ENCODE measurements around the gene NSUN5.

DNA sequence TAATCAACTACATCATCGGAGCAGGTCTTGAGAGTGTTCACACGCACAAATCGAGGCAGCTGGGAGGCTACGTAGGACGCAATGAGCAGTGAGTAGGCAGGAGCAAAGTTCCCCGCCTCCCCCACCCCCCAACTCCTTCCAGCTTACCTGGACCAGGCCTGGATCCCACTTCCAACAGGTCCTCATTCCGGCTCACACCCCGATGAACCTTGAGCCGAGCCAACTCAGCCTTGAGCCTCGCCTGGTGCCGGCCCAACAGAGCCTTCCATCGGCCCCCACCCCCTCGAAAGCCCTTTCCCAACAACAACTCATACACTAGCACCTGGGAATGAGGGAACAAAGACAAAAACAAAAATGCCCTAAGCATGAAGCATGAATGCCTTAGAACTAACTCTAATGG lies 1.2 kb downstream of the NSUN5 start:
- TF ChIP-seq, protein P1, sequence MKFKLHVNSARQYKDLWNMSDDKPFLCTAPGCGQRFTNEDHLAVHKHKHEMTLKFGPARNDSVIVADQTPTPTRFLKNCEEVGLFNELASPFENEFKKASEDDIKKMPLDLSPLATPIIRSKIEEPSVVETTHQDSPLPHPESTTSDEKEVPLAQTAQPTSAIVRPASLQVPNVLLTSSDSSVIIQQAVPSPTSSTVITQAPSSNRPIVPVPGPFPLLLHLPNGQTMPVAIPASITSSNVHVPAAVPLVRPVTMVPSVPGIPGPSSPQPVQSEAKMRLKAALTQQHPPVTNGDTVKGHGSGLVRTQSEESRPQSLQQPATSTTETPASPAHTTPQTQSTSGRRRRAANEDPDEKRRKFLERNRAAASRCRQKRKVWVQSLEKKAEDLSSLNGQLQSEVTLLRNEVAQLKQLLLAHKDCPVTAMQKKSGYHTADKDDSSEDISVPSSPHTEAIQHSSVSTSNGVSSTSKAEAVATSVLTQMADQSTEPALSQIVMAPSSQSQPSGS (tag by site-specific recombination; IDR thresholded peaks at IDR 0.05; ENCODE audit: low read depth), result no peak
- TF ChIP-seq, protein P2, sequence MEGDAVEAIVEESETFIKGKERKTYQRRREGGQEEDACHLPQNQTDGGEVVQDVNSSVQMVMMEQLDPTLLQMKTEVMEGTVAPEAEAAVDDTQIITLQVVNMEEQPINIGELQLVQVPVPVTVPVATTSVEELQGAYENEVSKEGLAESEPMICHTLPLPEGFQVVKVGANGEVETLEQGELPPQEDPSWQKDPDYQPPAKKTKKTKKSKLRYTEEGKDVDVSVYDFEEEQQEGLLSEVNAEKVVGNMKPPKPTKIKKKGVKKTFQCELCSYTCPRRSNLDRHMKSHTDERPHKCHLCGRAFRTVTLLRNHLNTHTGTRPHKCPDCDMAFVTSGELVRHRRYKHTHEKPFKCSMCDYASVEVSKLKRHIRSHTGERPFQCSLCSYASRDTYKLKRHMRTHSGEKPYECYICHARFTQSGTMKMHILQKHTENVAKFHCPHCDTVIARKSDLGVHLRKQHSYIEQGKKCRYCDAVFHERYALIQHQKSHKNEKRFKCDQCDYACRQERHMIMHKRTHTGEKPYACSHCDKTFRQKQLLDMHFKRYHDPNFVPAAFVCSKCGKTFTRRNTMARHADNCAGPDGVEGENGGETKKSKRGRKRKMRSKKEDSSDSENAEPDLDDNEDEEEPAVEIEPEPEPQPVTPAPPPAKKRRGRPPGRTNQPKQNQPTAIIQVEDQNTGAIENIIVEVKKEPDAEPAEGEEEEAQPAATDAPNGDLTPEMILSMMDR (tag by site-specific recombination; IDR thresholded peaks at IDR 0.05), result no peak
- TF ChIP-seq, protein P3, sequence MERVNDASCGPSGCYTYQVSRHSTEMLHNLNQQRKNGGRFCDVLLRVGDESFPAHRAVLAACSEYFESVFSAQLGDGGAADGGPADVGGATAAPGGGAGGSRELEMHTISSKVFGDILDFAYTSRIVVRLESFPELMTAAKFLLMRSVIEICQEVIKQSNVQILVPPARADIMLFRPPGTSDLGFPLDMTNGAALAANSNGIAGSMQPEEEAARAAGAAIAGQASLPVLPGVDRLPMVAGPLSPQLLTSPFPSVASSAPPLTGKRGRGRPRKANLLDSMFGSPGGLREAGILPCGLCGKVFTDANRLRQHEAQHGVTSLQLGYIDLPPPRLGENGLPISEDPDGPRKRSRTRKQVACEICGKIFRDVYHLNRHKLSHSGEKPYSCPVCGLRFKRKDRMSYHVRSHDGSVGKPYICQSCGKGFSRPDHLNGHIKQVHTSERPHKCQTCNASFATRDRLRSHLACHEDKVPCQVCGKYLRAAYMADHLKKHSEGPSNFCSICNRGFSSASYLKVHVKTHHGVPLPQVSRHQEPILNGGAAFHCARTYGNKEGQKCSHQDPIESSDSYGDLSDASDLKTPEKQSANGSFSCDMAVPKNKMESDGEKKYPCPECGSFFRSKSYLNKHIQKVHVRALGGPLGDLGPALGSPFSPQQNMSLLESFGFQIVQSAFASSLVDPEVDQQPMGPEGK (tag by site-specific recombination; IDR thresholded peaks at IDR 0.05), result no peak
- TF ChIP-seq ZFP3 (tag by site-specific recombination; IDR thresholded peaks at IDR 0.05; ENCODE audit: low read depth) (no peak), SP2 (tag by site-specific recombination; IDR thresholded peaks at IDR 0.05) (no peak), ZNF76 (tag by site-specific recombination; IDR thresholded peaks at IDR 0.05; ENCODE audit: borderline replicate concordance, low read depth) (no peak)
- TF ChIP-seq, protein P4, sequence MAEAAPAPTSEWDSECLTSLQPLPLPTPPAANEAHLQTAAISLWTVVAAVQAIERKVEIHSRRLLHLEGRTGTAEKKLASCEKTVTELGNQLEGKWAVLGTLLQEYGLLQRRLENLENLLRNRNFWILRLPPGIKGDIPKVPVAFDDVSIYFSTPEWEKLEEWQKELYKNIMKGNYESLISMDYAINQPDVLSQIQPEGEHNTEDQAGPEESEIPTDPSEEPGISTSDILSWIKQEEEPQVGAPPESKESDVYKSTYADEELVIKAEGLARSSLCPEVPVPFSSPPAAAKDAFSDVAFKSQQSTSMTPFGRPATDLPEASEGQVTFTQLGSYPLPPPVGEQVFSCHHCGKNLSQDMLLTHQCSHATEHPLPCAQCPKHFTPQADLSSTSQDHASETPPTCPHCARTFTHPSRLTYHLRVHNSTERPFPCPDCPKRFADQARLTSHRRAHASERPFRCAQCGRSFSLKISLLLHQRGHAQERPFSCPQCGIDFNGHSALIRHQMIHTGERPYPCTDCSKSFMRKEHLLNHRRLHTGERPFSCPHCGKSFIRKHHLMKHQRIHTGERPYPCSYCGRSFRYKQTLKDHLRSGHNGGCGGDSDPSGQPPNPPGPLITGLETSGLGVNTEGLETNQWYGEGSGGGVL (tag by site-specific recombination; IDR thresholded peaks at IDR 0.05), result no peak
